DOHH2 (cell line): ENCODE data around the gene DNAJC18.

Experiments used
- CTCF ChIP-seq: fragments of 200-600 bp; sonication (generic); IDR thresholded peaks from one replicate; pipeline ENCODE4 v1.5.1; 2014; ENCODE audit warnings: antibody characterized with exemption, mild to moderate bottlenecking, low read depth, low read length; ENCODE audit not compliant: poor library complexity, severe bottlenecking
- EZH2phosphoT487 ChIP-seq: fragments of 200-600 bp; sonication (generic); IDR thresholded peaks from 2 replicates; pipeline ENCODE4 v1.6.1; 2017; ENCODE audit warnings: borderline replicate concordance, mild to moderate bottlenecking, antibody characterized with exemption, low read length, moderate library complexity, mixed read lengths

GRCh38 chr5:139481122-139481533 lies 41.8 kb upstream of the DNAJC18 start:
- no peak for TF ChIP-seq CTCF
- TF ChIP-seq EZH2phosphoT487 = no peak
